ENCODE measurements around the gene NEU2. TPM values are rescaled to one million over a fixed set of nuclear protein-coding genes. Genes with fewer than 3 reads are reported as not detected.
"Not testable (repeated sequence)": the region's sequence is repeated elsewhere in the genome, so short reads cannot be mapped to it uniquely, and the experiment has no call there.

Gene NEU2
- total RNA-seq, 1 donor from 2014 or later: not detected

DNA sequence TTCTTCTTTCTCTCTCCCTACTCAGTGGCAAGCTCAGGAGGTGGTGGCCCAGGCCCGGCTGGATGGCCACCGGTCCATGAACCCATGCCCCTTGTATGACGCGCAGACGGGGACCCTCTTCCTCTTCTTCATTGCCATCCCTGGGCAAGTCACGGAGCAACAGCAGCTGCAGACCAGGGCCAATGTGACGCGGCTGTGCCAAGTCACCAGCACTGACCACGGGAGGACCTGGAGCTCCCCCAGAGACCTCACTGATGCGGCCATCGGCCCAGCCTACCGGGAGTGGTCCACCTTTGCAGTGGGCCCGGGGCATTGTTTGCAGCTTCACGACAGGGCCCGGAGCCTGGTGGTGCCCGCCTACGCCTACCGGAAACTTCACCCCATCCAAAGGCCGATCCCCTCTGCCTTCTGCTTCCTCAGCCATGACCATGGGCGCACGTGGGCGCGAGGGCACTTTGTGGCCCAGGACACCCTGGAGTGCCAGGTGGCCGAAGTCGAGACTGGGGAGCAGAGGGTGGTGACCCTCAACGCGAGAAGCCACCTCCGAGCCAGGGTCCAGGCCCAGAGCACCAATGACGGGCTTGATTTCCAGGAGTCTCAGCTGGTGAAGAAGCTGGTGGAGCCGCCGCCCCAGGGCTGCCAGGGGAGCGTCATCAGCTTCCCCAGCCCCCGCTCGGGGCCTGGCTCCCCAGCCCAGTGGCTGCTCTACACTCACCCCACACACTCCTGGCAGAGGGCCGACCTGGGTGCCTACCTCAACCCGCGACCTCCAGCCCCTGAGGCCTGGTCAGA is 1.8 kb downstream of the NEU2 start:
- DNase-seq (ENCODE audit: low read depth in 2 of 2): no peak

DNA sequence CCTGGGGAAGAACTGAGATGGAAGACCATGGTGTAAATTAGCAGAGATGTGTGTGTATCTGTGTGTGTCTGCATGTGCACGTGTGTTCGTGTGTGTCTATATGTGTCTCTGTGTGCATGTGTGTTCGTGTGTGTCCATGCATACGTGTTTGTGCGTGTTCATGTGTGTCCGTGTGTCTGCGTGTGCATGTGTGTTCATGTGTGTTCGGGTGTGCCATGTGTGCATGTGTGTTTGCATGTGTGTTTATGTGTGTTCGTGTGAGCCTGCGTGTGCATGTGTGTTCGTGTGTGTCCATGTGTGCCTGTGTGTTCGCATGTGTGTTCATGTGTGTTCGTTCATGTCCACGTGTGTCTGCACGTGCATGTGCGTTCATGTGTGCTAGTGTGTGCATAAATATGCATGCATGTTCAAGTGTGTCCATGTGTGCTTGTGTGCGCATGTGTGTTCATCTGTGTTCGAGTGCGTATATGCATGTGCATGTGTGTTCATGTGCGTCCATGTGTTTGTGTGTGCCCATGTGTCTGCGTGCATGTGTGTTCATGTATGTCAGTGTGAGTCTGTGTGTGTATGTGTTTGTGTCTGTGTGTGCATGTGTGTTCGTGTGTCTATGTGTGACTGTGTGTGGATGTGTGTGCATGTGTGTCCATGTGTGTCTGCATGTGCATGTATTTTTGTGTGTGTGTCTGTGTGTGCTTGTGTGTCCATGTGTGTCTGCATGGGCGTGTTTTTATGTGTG is 3.1 kb downstream of the NEU2 start:
- DNase-seq (ENCODE audit: low read depth in 2 of 2): no peak

DNA sequence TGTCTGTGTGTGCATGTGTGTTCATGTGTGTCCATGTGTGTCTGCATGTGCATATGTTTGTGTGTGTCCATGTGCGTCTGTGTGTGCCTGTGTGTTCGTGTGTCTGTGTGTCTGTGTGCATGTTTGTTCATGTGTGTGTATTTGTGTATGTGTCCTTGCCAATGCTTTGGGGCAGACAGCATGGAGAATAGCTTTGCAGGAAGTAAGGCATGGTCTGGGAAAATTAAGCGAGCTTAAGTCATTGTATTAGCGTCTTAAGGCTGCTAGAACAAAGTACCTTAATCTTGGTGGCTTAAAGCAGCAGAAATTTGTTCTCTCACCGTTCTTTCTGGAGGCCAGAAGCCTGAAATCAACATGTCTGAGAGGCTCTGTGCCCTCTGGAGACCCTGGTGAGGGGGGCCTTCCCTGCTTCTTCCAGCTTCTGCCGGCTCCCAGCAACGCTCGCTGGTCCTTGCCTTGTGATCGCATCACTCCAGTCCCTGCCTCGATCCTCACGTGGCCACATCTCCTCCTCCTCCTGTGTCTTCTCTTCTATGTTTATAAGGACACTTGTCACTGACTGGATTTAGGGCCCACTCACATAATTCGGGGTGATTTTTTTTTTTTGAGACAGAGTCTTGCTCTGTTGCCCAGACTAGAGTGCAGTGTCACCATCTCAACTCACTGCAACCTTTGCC is 3.8 kb downstream of the NEU2 start:
- DNase-seq (ENCODE audit: low read depth in 2 of 2): no peak

DNA sequence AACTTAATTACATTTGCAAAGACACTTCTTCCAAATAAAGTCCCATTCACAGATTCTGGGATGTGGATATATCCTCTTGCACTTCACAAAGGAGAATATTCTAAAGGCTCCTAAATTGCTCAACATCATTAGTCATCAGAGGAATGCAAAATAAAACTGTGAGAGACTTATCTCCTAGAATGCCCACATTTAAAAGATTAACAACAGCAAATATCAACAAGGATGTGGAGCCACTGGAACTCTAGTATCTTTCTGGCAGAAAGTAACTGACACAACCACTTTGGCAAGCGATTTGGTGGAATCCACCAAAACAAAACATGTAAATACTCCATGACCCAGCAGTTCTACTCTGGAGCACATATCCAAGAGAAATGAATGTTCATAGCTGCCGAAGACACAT is 4.6 kb downstream of the NEU2 start:
- no peak for DNase-seq (ENCODE audit: low read depth in 2 of 2)

DNA sequence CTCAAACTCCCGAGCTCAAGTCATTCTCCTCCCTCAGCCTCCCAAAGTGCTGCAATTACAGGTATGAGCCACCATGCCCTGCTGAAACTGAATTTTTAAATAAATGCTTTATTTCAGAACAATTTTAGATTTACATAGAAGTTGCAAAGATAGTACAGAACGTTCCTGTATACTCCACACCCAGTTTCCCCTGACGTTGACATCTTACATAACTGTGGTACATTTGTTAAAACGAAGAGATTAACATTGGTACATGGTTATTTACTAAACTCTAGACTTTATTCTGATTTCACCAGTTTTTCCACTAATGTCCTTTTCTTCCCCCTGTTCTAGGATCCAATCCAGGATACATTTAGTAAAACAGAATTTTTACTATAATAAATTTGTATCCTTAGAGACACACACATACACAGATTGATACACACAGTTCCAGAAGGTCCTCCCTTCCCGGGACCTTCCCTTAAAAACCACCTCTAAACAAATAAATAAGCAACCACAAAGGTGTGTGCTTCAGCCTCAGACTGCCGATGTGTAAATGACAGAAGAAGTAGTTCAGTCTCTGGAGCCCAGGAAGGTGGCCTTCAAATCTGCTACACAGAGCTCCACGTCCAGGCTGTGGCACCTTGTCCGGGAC is 6.9 kb downstream of the NEU2 start:
- DNase-seq (ENCODE audit: low read depth in 2 of 2): no peak

DNA sequence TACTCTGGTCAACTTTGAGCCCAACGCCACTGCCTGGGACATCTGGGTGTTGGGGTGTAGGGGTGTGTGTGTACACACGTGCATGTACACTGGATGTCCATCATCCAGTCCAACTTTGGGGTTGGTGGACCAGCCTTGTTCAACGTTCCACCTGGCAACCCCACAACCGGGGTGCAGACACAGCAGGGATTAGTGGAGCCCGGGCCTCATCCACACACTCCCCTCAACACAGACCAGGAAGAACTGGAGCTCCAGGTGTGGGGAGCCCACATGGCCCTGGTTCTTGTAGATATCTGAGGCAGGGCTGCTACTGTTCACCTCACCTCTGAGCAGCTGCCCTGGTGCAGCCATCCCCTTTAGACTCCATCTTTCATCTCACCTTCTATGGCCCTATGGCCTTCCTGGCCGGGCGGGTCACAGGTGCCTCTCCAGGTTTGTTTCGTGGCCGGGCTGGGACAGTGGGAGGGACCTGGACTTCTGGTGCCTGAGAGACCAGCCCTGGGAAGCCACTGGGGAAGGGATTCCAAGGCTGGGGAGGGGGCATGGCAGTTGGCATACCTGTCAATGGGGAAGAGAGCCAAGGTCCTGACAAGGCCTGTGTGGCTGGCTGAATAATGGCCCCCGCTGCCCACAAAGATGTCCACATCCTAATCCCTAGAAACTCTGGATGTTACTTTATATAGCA is 7.5 kb downstream of the NEU2 start:
- no peak for DNase-seq (ENCODE audit: low read depth in 2 of 2)

DNA sequence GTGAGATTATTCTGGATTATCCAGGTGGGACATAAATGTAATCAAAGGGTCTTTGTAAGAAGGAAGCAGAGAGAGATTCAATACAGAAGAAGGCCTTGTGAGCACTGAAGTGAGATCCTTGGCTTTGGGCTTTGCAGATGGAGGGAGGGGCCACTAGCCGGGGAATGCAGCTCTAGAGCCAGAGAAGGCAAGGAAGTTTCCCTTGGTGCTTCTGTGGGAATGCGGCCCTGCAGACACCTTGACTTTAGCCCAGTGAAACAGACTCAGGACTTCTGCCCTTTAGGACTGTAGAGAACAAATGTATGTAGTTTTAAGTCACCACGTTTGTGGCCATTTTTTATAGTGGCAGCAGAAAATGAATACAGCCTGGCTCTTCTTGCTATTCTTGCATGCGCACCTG is 8.1 kb downstream of the NEU2 start:
- DNase-seq (ENCODE audit: low read depth in 2 of 2): no peak

DNA sequence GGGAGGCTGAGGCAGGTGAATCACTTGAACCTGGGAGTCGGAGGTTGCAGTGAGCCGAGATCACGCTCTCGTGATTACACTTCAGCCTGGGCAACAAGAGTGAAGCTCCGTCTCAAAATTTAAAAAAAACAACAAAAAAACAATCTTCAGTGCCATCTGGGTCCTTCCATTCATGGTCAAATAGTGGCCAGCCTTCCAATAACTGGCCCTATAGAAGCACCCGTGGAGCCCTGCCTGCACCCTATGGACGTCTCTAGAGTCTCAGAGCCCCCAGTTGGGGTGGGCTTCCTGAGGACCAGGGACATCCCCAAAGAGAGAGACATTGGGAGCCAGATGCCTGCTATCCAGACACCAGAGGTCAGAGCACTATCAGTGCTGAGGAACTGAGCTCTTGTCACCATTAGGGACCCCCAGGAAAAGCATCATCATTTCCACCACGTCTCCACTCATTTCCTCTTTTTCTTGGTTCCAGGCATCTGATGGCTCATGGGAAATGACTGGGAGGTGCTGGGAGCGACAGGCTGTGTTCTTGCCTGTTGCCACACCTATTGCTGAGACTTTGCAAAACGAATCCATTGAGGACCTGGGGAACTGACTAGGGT is 9.4 kb downstream of the NEU2 start:
- peak in 1 of 2 donors; percentile 37 for DNase-seq (ENCODE audit: low read depth in 2 of 2)

DNA sequence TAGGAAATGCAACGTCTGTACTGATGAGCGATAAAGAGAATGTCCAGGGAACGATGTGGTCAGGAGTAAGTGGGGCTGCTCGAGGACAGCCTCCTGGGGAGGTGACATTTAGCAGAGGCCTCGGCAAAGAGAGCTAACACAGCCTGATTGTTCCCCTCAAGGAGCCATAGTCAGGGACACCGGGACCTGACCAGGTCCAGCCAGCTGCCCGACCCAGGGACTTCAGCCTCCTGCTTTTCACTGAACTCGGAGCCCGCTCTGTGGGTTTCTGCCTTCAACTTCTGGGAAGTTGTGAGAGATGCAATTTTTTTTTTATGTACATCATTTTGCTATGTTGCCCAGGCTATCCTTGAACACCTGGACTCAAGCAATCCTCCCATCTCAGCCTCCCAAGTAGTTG is 10.1 kb downstream of the NEU2 start:
- DNase-seq (ENCODE audit: low read depth in 2 of 2): no peak

DNA sequence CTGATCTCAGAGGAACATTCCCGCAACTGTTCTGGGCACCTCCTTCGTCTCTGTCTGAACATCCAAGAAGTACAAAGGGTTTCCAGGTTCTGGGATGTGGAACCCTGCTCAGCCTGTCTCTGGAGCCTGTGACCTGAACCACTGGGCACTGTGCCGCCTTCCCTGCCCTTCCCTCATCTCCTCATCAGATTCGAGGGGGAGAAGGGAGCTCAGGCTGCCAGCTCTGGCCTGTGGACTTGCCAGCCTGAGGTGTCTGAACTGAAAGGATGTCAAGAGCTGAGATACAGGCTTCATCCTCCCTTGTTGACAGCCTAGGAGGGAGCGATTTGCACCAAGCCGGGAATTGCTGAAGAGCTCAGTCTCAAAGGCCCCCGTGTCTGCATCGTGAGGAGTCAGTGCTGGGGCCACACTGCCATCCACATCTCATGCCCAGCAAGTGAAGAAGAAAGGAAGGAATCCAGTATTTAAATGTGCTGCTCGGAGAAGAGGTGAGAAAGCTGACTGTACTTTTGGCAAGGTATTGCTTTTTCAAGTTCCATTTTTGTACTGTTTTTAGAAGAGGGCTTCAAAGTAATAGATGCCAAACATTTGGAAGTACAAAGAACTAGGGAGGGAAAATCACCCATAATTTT is 12.6 kb downstream of the NEU2 start:
- DNase-seq (ENCODE audit: low read depth in 2 of 2): no peak

DNA sequence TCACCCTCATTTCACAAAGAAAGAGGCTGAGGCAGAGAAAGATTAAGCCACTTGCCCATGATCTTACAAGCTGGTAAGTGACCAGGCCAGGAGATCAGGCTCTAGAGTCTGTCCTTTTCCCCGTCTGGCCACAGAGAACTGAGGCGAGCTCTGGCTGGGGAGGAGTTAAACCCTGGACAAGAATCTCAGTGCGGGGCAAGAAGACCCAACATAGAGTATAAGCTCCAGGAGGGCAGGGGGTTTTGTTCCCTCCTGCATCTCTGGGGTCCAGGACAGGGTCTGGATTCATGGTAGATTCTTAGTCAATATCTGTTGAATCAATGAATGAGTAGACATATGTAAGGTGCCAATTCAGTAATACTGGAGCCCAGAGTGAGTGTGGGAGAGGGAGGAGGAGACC is 14.7 kb downstream of the NEU2 start:
- DNase-seq (ENCODE audit: low read depth in 2 of 2): no peak

DNA sequence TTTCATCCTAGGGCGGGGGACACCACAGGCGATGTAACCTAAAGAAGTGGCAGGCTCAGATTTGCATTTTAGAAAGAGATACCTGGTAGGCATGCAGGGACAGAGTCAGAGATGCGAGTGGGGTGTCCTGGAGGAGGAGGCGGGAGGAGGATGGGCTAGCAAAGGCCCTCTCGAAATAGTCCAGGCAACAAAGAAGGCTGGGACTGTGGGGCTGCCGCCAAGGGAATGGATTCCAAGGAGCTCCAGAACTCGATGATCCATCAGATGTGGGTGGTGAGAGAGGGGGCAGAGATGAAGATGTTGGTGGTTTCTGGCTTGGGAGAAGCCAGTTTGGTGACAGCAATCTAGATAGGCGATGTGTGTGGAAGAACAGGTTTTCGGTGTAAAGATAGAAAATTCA is 15.2 kb downstream of the NEU2 start:
- DNase-seq (ENCODE audit: low read depth in 2 of 2): no peak

DNA sequence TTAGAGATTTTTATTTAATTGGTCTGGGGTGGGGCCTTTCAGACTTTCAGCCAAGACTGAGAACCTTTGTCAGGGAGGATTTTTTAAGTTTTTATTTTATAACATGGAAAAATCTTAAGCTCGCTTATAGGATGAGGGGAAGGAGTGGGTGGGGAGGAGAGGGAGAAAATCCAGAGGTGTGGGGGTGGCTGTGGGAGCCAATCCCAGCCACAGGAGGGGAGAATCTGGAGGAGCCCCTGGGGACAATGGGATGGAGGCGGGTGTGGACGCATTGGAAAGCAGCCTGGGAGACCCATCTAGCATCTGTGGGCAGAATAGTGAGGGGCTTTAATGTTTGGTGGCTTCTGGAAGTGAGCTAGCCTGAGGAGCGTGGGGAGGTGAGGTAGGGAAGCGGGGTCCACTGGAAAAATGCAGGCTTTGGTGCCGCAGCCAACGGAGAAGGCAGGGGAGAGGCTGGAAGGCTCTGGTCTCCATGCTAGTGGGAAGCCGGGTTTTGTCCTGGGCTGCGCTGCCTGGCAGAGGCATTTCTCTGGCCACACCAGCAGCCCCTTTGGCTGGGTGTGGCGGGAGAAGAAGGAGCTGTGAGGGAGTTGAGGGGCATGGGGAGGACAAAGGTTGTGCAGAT is 16.2 kb downstream of the NEU2 start:
- no peak for DNase-seq (ENCODE audit: low read depth in 2 of 2)

DNA sequence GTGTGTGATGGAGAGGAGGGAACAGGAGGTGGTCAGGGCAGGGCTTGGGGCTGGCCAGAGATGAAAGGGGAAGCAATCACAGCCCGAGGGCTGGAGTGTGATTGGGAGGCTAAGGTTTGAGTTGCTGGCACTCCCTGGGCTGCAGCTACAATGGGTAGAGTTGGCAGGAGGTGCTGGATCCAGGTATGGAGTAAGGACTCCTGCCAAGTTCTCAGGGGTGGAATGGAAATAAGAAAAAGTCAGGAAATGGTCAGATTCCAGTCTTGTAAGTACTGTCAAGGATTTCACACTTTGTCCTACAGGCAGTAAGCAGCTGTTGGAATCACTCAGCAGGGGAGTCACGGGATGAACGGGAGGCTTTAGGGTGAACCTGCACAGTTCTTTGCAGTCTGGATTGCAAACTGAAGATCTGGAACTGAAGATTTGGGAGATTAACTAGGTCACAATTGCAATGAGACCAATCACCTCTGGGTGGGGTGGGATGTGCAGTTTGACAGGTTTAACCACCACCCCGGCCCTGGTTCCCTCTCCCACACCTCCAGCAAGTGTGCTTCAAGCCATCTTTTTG is 16.8 kb downstream of the NEU2 start:
- DNase-seq (ENCODE audit: low read depth in 2 of 2): no peak

DNA sequence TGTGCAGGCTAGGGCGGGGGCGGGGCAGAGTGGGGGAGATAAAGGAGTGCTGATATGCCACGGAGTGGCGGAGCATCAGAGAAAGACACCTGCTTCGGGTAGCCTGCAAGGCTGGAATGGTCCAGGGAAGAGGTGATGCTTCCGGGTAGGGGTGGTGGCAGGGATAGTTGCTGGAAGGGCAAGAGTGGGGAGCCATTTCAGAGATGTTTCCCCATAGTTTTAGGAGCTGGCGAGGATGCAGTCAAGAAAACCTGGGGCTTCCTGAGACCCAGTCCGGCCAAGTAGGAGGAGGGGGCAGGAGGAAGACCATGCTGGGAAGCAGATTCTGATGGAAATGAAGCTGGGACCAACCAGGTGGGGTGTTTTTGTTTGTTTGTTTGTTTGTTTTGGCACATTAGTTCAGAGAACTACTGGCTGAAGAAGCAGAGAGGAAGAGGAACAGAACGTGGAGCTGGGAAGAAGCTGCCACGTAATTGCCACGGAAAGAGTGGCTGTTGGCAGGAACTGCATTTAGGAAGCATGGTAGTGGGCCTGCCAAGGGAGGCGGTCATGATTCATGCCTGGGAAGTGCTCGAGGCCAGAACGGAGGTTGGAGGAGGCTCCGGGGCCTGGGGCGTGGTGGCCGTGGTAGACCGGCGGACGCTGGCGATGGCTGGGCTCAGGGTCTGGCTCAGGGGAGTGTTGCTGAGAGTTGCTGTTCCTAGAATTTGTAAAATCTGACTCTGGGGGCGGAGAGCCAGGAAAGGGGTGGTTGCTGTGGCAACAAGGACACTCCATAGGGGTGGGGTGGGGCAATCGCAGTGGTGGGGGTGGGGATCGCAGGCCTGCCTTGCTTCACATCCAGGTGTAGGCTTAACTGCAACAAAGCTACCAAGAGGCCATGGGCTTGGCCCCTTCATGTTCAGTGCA is 19.0 kb downstream of the NEU2 start:
- DNase-seq (ENCODE audit: low read depth in 2 of 2): peak; percentile 95

DNA sequence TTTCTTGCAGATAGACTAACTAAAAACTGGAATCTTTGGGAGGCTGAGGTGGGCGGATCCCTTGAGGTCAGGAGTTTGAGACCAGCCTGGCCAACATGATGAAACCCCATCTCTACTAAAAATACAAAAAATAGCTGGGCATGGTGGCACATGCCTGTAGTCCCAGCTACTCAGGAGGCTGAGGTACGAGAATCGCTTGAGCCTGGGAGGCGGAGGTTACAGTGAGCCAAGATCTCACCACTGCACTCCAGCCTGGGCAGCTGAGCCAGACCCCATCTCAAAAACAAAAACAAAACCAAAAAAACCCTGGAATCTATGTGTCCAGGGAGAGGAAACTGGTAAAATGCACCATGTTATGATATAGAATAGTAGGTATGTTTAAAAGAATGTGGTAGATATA is 20.0 kb downstream of the NEU2 start:
- not testable (repeated sequence) for DNase-seq (ENCODE audit: low read depth in 2 of 2)

DNA sequence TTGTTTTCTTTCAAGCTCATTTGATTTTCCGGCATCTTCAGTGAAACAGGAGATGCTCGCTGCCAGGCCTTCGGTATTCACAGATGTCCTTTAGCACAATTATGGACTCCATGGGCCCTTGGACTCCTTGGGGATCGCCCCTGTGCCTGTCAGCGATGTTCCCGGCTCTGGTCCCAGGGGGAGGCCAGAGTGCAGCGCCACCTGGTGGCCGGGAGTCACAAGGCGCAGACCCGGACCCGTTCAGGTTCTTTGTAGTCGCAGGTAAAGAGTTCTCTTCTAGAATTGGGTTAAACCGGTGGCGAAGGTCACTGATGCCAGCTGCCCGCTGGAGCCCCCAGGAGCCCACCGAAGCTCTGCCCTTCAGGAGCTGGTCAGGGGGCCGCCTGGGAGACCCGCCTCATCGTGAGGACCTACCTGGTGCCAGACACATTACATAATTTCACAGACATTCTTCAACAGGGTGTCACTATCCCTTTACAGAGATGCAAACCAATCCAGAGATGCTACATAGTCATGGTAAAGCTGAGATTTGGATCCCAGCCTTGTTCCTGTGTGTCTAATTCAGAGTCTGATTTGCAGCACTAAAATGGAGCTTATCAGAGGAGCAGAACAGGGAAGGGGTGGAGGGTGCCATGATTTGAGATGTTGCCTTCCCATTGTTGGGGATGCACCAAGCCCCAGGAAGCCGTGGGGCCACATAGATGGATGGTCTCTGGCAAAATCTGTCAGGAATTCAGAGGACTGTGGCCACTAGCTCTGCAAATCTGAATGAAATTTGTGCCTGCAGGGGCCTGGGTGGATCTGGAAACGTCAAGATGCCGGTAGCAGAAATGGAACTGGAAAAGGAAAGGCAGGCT is 21.7 kb downstream of the NEU2 start:
- DNase-seq (ENCODE audit: low read depth in 2 of 2): peak; percentile 47 to 62

DNA sequence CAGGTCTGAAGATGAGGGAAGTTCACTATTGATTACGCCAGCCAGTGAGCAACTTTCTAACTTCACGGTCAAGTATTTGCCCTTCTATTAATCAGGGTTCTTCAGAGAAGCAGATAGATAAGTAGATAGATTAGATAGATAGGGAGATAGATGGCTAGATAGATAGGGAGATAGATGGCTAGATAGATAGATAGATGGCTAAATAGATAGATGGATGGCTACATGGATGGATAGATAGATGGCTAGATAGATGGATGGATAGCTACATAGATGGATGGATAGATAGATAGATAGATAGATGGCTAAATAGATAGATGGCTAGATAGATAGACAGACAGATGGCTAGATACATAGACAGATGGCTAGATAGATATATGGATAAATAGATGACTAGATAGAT is 22.9 kb downstream of the NEU2 start:
- no peak for DNase-seq (ENCODE audit: low read depth in 2 of 2)

All from lung microvascular endothelial cell (primary cell).